Right lobe of liver (tissue), 4 donors: Measurements from ENCODE around the gene CMTM6.

ENCODE experiments used
- POLR2A ChIP-seq: fragments of 450-650 bp; IDR thresholded peaks from one replicate; pipeline ENCODE4 v1.6.1; 2017; ENCODE audit warnings: antibody characterized with exemption, mild to moderate bottlenecking
- TF ChIP-seq, protein P1 (sequence below), 4 donors: fragments of 200-600 bp in 3 of 4; fragments of 450-650 bp in 1 of 4; IDR thresholded peaks; one replicate each; pipeline versions ENCODE4 v1.5.1 to v1.8.0; 2016 to 2022; ENCODE audit warnings: antibody characterized with exemption in 4 of 4, mild to moderate bottlenecking in 2 of 4
- donor health status: DM: no; HTN: no; CAD: no.
- donor health status: DM: no; HTN: no; CAD: no.
- donor health status: DM: no; HTN: yes; CAD: no.

DNA sequence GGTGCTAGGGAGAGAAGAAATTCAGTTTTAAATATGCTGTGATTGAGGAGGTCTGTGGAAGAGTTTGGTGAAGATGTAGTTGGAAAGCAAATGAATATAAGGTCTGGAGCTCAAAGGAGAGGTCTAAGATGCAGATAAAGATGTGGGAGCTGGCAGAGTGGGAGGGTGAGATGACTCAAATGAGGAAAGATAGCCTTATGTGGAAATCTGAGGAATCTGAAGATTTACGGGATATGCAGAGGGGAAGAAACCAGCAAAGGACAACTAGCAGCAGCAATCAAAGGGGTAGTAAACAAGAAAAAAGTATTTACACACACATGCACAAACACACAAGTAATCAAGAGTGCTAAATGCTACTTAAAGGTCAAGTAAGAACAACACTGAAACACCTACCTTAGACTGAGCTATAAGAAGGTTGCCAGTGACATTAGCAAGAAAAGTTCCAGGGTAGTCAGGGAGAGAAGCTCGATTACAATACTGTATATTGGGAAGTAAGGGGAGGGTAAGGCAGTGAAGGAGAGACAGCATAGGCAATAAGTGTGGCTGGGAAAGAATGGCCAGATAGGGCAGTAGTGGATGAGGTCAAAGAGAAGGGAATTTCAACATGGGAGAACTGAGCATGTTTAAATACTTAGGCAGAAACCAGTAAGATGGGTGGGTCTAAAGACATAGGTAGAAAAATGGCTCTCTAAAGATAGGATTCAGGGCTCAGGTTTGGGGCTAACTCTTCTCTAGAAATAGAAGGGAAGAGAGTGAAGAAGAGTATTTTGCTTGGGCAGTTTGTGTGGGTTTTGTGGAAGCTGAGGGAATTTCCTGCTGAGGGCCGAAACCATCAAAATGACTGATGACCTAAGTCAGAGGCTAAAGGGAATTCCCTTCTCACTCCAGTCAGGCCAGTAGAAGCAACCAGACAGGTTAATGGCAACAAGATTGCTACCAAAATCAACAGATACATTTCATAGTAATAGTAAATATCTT, 8.9 kb downstream of the CMTM6 start:
- TF ChIP-seq, protein P1, sequence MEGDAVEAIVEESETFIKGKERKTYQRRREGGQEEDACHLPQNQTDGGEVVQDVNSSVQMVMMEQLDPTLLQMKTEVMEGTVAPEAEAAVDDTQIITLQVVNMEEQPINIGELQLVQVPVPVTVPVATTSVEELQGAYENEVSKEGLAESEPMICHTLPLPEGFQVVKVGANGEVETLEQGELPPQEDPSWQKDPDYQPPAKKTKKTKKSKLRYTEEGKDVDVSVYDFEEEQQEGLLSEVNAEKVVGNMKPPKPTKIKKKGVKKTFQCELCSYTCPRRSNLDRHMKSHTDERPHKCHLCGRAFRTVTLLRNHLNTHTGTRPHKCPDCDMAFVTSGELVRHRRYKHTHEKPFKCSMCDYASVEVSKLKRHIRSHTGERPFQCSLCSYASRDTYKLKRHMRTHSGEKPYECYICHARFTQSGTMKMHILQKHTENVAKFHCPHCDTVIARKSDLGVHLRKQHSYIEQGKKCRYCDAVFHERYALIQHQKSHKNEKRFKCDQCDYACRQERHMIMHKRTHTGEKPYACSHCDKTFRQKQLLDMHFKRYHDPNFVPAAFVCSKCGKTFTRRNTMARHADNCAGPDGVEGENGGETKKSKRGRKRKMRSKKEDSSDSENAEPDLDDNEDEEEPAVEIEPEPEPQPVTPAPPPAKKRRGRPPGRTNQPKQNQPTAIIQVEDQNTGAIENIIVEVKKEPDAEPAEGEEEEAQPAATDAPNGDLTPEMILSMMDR (IDR thresholded peaks at IDR 0.05): no peak
- TF ChIP-seq POLR2A: no peak
